ENCODE results near the gene SQSTM1. TPM values are rescaled to one million over a fixed set of nuclear protein-coding genes. Genes with fewer than 3 reads are reported as not detected.

SQSTM1 gene
- total RNA-seq = 100 to 1,000 TPM; 408 to 463 (median 452) TPM

DNA sequence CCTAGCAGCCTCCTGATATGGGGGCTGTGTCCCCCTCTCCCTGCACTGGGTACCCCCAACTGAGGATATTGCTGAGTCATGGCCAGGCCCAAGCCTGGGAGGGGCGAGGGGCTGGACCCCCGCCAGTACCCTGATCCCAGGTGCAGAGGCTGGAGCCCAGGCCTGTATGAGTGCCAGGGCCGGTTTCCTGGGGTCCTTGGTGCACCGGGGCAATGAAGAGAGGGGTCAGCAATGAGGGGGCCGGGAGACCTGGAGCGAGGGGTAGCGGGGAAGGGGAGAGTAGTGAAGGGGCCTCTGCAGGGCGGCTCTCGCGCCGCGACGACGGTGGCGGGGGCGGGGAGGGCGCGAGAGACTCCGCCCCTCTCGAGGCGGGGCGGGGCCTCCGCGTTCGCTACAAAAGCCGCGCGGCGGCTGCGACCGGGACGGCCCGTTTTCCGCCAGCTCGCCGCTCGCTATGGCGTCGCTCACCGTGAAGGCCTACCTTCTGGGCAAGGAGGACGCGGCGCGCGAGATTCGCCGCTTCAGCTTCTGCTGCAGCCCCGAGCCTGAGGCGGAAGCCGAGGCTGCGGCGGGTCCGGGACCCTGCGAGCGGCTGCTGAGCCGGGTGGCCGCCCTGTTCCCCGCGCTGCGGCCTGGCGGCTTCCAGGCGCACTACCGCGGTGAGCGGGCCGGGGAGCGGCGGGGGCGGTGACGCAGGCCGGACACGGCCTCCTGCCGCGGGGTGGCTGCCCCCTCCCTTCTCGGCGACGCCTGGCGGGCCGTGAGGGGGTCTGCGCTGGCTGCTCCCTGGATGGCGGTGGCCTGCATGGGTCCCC, at the start of gene SQSTM1:
SQSTM1 (plus strand) TSS at position 423 of the 815 bp plus-strand sequence; CDS start at position 455, 32 bp downstream.
- H3K4me1 ChIP-seq = peaks cover 0 to 78% (median 61%) of the 10 kb centered on the region in 4 donors
- H3K27ac ChIP-seq = peak within 1 kb of the TSS; percentile 95 to 100 (median 98)
- TF ChIP-seq CTCF (IDR thresholded peaks at IDR 0.05) = peak in 2 of 5 experiments; percentile 61 to 62
- TF ChIP-seq EP300 (IDR thresholded peaks at IDR 0.05) = peak; percentile 35 to 100
- peak; percentile 91 to 99 for TF ChIP-seq POLR2A (IDR thresholded peaks at IDR 0.05)
- H3K27me3 ChIP-seq = no peaks in the 10 kb centered on the region
- 0 to 1% methylated on average over 37 to 41 of the region's 81 CpGs for WGBS, 2 donors
- peak within 1 kb of the TSS; percentile 80 to 88 (median 86) for H3K4me3 ChIP-seq
- DNase-seq (ENCODE audit: low spot score in 2 of 2) = peak; percentile 67 to 68
- H3K9me3 ChIP-seq = no peaks in the 10 kb centered on the region
- H3K36me3 ChIP-seq = peaks cover 9 to 33% (median 12%) of the 10 kb centered on the region in 3 donors

DNA sequence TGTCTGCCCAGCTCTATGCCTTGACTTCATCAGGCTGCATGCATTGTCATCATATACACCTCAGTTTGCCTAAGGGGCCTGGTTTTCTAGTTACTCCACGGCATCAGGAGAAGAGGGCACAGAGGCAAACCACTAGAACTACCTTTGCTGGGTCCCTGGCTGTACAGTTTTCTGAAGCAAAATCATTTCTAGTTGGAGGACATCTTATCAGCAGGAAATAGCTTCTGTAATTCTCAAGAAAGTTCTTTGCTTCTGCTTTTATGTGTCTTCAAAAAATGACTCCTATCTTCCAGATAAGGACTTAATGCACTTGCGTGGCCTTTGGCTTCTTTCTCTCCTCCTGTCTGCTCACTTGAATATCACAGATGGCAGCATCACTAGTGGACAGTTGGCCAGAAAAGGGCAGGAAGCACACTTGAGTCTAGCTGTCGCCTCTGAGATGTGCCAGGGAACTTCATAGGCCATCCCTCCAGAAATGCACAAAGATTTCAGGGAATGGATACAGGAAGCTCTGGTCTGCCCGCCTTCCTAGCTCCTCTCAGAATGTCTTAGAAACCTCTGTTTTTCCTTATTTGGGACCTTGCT, 49.3 kb upstream of the SQSTM1 start:
- TF ChIP-seq POLR2A (IDR thresholded peaks at IDR 0.05) (no peak), EP300 (IDR thresholded peaks at IDR 0.05) (no peak), CTCF (IDR thresholded peaks at IDR 0.05) (no peak)
- WGBS, 2 donors = 92 to 93% methylated on average over 4 of the region's 4 CpGs
- Histone ChIP-seq H3K27me3 (no peaks in the 10 kb centered on the region), H3K4me1 (peaks cover 0 to 5% (median 2%) of the 10 kb centered on the region in 4 donors), H3K36me3 (peaks cover 0 to 89% (median 51%) of the 10 kb centered on the region in 3 donors), H3K9me3 (no peaks in the 10 kb centered on the region), H3K4me3 (no peak overlapping the region), H3K27ac (no peak overlapping the region)
- no peak for DNase-seq (ENCODE audit: low spot score in 2 of 2)

- H3K4me1 ChIP-seq = no peaks in the 10 kb centered on the region
- H3K9me3 ChIP-seq = no peaks in the 10 kb centered on the region
- DNase-seq (ENCODE audit: low spot score in 2 of 2) = no peak
- no peak for TF ChIP-seq CTCF (IDR thresholded peaks at IDR 0.05)
- no peak for TF ChIP-seq POLR2A (IDR thresholded peaks at IDR 0.05)
- TF ChIP-seq EP300 (IDR thresholded peaks at IDR 0.05) = no peak
- no peak overlapping the region for H3K27ac ChIP-seq
- no peaks in the 10 kb centered on the region for H3K27me3 ChIP-seq
- H3K4me3 ChIP-seq = no peak overlapping the region
- 86 to 97% methylated on average over 6 of the region's 6 CpGs for WGBS, 2 donors
- peaks cover 0 to 90% (median 51%) of the 10 kb centered on the region in 3 donors for H3K36me3 ChIP-seq
These were observed 48.4 kb upstream of the SQSTM1 start for GRCh38 chr5:179772351-179772750.

DNA sequence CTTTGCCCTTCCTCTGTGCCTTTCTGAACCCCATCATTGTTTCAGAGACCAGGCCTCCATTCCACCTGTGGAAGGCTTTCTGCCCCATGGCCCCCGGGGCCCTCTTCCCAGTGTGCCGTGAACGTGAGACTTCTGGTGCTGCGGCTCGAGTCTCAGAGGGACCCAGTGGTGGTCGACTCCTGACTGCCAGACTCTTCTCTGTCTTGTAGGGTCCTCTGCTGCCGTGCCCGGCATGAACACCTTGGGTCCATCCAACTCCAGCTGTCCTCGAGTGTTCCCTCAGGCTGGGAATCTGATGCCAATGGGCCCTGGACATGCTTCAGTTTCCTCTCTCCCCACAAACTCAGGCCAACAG, 47.0 kb upstream of the SQSTM1 start:
- Histone ChIP-seq H3K36me3 (peaks cover 0 to 97% (median 51%) of the 10 kb centered on the region in 3 donors), H3K27me3 (no peaks in the 10 kb centered on the region), H3K9me3 (no peaks in the 10 kb centered on the region), H3K4me3 (no peak overlapping the region), H3K4me1 (no peaks in the 10 kb centered on the region), H3K27ac (no peak overlapping the region)
- WGBS, 2 donors = 93 to 97% methylated on average over 8 of the region's 9 CpGs
- TF ChIP-seq EP300 (IDR thresholded peaks at IDR 0.05) = no peak
- TF ChIP-seq POLR2A (IDR thresholded peaks at IDR 0.05) = no peak
- TF ChIP-seq CTCF (IDR thresholded peaks at IDR 0.05) = no peak
- no peak for DNase-seq (ENCODE audit: low spot score in 2 of 2)

GRCh38 chr5:179774442-179774841, 46.3 kb upstream of the SQSTM1 start:
- H3K36me3 ChIP-seq = peaks cover 0 to 96% (median 50%) of the 10 kb centered on the region in 3 donors
- DNase-seq (ENCODE audit: low spot score in 2 of 2) = no peak

More at GRCh38 chr5:179774442-179774841, 46.3 kb upstream of the SQSTM1 start:
- TF ChIP-seq CTCF (IDR thresholded peaks at IDR 0.05) = no peak
- no peak for TF ChIP-seq EP300 (IDR thresholded peaks at IDR 0.05)
- TF ChIP-seq POLR2A (IDR thresholded peaks at IDR 0.05) = no peak
- Histone ChIP-seq H3K27ac (no peak overlapping the region), H3K4me1 (no peaks in the 10 kb centered on the region), H3K4me3 (no peak overlapping the region), H3K9me3 (no peaks in the 10 kb centered on the region), H3K27me3 (no peaks in the 10 kb centered on the region)
- WGBS, 2 donors = 97 to 99% methylated on average over 10 to 12 of the region's 12 CpGs

Measured in tibial nerve (tissue), 4 donors.